LNCaP clone FGC (cell line): Measurements from ENCODE around the gene LGMN.

Experiments
- DNase-seq: peaks from one replicate; pipeline ENCODE4 v3.0.0-alpha.2; 2011; ENCODE audit warnings: low read depth
- H3K4me3 ChIP-seq: 2 replicates; pipeline ENCODE4 v1.5.1; 2011; ENCODE audit warnings: mild to moderate bottlenecking, low read depth, low read length, control low read depth
- CTCF ChIP-seq: IDR thresholded peaks from 2 replicates; pipeline ENCODE4 v1.5.1; 2012; ENCODE audit warnings: mild to moderate bottlenecking; ENCODE audit not compliant: control insufficient read depth, insufficient read depth; ENCODE audit errors: extremely low read depth

The LGMN gene

GRCh38 chr14:92733007-92733406 lies 15.4 kb downstream of the LGMN start:
- no peak for DNase-seq
- no peak overlapping the region for H3K4me3 ChIP-seq
- TF ChIP-seq CTCF = no peak

- no peak for DNase-seq
- H3K4me3 ChIP-seq = no peak overlapping the region
- TF ChIP-seq CTCF = no peak
Measured at GRCh38 chr14:92731622-92732115, 16.8 kb downstream of the LGMN start.

GRCh38 chr14:92729634-92730358 lies 18.6 kb downstream of the LGMN start:
- no peak for DNase-seq
- no peak for TF ChIP-seq CTCF
- H3K4me3 ChIP-seq = no peak overlapping the region

GRCh38 chr14:92728759-92729364 lies 19.6 kb downstream of the LGMN start:
- H3K4me3 ChIP-seq = no peak overlapping the region
- DNase-seq = no peak
- TF ChIP-seq CTCF = no peak

- no peak for TF ChIP-seq CTCF
- H3K4me3 ChIP-seq = no peak overlapping the region
- DNase-seq = no peak
Measured at GRCh38 chr14:92726933-92727262, 21.5 kb downstream of the LGMN start.

GRCh38 chr14:92726135-92726932 lies 22.1 kb downstream of the LGMN start:
- DNase-seq = peak; percentile 74
- TF ChIP-seq CTCF = no peak
- H3K4me3 ChIP-seq = no peak overlapping the region
